ENCODE results near the gene GNMT. TPM values are rescaled to one million over a fixed set of nuclear protein-coding genes. Genes with fewer than 3 reads are reported as not detected.

GNMT gene
- not detected for total RNA-seq

- FAIRE-seq (no peak), DNase-seq (ENCODE audit: low spot score in 2 of 2) (peak in 1 of 2 donors; percentile 56)
Observed at GRCh38 chr6:42960243-42961019, at the start of gene GNMT. TSS of gene GNMT (plus strand) at chr6:42960754. CDS start at chr6:42960768, 14 bp downstream.

- FAIRE-seq (no peak), DNase-seq (ENCODE audit: low spot score in 2 of 2) (no peak)
Observed at GRCh38 chr6:42911171-42912021, 49.2 kb upstream of the GNMT start.

- FAIRE-seq (no peak), DNase-seq (ENCODE audit: low spot score in 2 of 2) (no peak)
Observed at GRCh38 chr6:42914546-42914945, 46.0 kb upstream of the GNMT start.

- FAIRE-seq = no peak
Observed at GRCh38 chr6:42915732-42916131, 44.8 kb upstream of the GNMT start, which contains the start of gene PTCRA. TSS of gene PTCRA (plus strand) at chr6:42916053. CDS start at chr6:42916070, 17 bp downstream.

GRCh38 chr6:42916288-42916687, 44.3 kb upstream of the GNMT start:
- DNase-seq (ENCODE audit: low spot score in 2 of 2) (no peak), FAIRE-seq (no peak)

More at GRCh38 chr6:42915732-42916131, 44.8 kb upstream of the GNMT start, which contains the start of gene PTCRA:
- DNase-seq (ENCODE audit: low spot score in 2 of 2) = no peak

- FAIRE-seq = no peak
- no peak for DNase-seq (ENCODE audit: low spot score in 2 of 2)
Observed at GRCh38 chr6:42921801-42922200, 38.8 kb upstream of the GNMT start.

GRCh38 chr6:42923666-42924065, 36.9 kb upstream of the GNMT start:
- FAIRE-seq = no peak
- DNase-seq (ENCODE audit: low spot score in 2 of 2) = no peak

- FAIRE-seq (no peak), DNase-seq (ENCODE audit: low spot score in 2 of 2) (no peak)
Observed at GRCh38 chr6:42925248-42925857, 35.2 kb upstream of the GNMT start.

- DNase-seq (ENCODE audit: low spot score in 2 of 2) = peak; percentile 86 to 87
- FAIRE-seq = no peak
Observed at GRCh38 chr6:42928986-42929820, 31.4 kb upstream of the GNMT start, which contains the start of gene CNPY3. TSS of gene CNPY3 (plus strand) at chr6:42929480. CDS start at chr6:42929571, 91 bp downstream.

GRCh38 chr6:42929821-42930360, 30.7 kb upstream of the GNMT start:
- DNase-seq (ENCODE audit: low spot score in 2 of 2) = no peak

GRCh38 chr6:42932412-42932811, 28.1 kb upstream of the GNMT start:
- no peak for FAIRE-seq
- DNase-seq (ENCODE audit: low spot score in 2 of 2) = no peak

More at GRCh38 chr6:42929821-42930360, 30.7 kb upstream of the GNMT start:
- FAIRE-seq = no peak

- DNase-seq (ENCODE audit: low spot score in 2 of 2) (no peak), FAIRE-seq (no peak)
Observed at GRCh38 chr6:42933205-42933604, 27.3 kb upstream of the GNMT start.

GRCh38 chr6:42935322-42935721, 25.2 kb upstream of the GNMT start:
- DNase-seq (ENCODE audit: low spot score in 2 of 2) (no peak), FAIRE-seq (no peak)

- FAIRE-seq = no peak
- DNase-seq (ENCODE audit: low spot score in 2 of 2) = no peak
Observed at GRCh38 chr6:42936398-42936797, 24.2 kb upstream of the GNMT start.

GRCh38 chr6:42937548-42938427, 22.8 kb upstream of the GNMT start:
- DNase-seq (ENCODE audit: low spot score in 2 of 2) (no peak), FAIRE-seq (no peak)

- DNase-seq (ENCODE audit: low spot score in 2 of 2) = no peak
- no peak for FAIRE-seq
Observed at GRCh38 chr6:42938428-42938796, 22.1 kb upstream of the GNMT start.

GRCh38 chr6:42938987-42939809, 21.4 kb upstream of the GNMT start:
- DNase-seq (ENCODE audit: low spot score in 2 of 2) (no peak), FAIRE-seq (no peak)

- FAIRE-seq = no peak
- no peak for DNase-seq (ENCODE audit: low spot score in 2 of 2)
Observed at GRCh38 chr6:42939810-42940167, 20.8 kb upstream of the GNMT start.

Data from frontal cortex (tissue), 4 donors.